SU-DHL-6 (cell line): ENCODE measurements around the gene RGPD8.
"Not testable (repeated sequence)": the region's sequence is repeated elsewhere in the genome, so short reads cannot be mapped to it uniquely, and the experiment has no call there.

ENCODE experiments used
- H2AFZ ChIP-seq: fragments of 200-600 bp; sonication (generic); 2 replicates; pipeline ENCODE4 v1.6.1; 2014; ENCODE audit warnings: low read depth, mild to moderate bottlenecking, moderate library complexity, mixed read lengths, antibody characterized with exemption, low read length; ENCODE audit not compliant: severe bottlenecking
- H3F3A ChIP-seq: fragments of 200-600 bp; shearing (Covaris generic); 2 replicates; pipeline ENCODE4 v1.6.0; 2016; ENCODE audit warnings: antibody characterized with exemption, mild to moderate bottlenecking; ENCODE audit not compliant: insufficient read depth
- H3K27ac ChIP-seq: fragments of 200-600 bp; sonication (generic); 2 replicates; pipeline ENCODE4 v1.5.1; 2016; ENCODE audit warnings: low read depth, mild to moderate bottlenecking, low read length, moderate library complexity, mixed read lengths
- H3K27me3 ChIP-seq: fragments of 200-600 bp; sonication (generic), shearing (Covaris generic); 2 replicates; pipeline ENCODE4 v1.6.0; 2014; ENCODE audit warnings: mild to moderate bottlenecking, low read length
- H3K36me3 ChIP-seq: fragments of 200-600 bp; sonication (generic); 2 replicates; pipeline ENCODE4 v1.6.1; 2014; ENCODE audit warnings: mild to moderate bottlenecking, low read length, mixed read lengths
- H3K4me2 ChIP-seq: fragments of 300-600, 200-600 bp; shearing (Covaris generic), sonication (generic); 2 replicates; pipeline ENCODE4 v1.6.0; 2014; ENCODE audit warnings: low read length, low read depth, mild to moderate bottlenecking; ENCODE audit not compliant: poor library complexity, severe bottlenecking
- H3K4me3 ChIP-seq: fragments of 200-600 bp; sonication (generic); 2 replicates; pipeline ENCODE4 v1.5.1; 2014; ENCODE audit warnings: antibody characterized with exemption, low read length, mild to moderate bottlenecking, mixed read lengths; ENCODE audit not compliant: insufficient read depth, poor library complexity, severe bottlenecking
- H3K79me2 ChIP-seq: fragments of 200-600 bp; sonication (generic); 2 replicates; pipeline ENCODE4 v1.6.1; 2014; ENCODE audit warnings: mild to moderate bottlenecking, low read length, moderate library complexity; ENCODE audit not compliant: insufficient read depth
- H3K9ac ChIP-seq: fragments of 200-600 bp; sonication (generic); 2 replicates; pipeline ENCODE4 v1.7.0; 2014; ENCODE audit warnings: mild to moderate bottlenecking, low read length
- H3K9me2 ChIP-seq: fragments of 200-600 bp; sonication (generic); replicated peaks from 2 replicates; pipeline ENCODE4 v1.6.1; 2014; ENCODE audit warnings: low read length; ENCODE audit not compliant: insufficient read depth
- H3K9me3 ChIP-seq: fragments of 200-600 bp; sonication (generic); 2 replicates; pipeline ENCODE4 v1.6.1; 2014; ENCODE audit warnings: low read length, mixed read lengths; ENCODE audit not compliant: insufficient read depth
- H4K20me1 ChIP-seq: fragments of 200-600 bp; sonication (generic); 2 replicates; pipeline ENCODE4 v1.6.1; 2014; ENCODE audit warnings: low read depth, mild to moderate bottlenecking, antibody characterized with exemption, low read length, moderate library complexity, mixed read lengths
- CTCF ChIP-seq: fragments of 200-600 bp; sonication (generic); IDR thresholded peaks from one replicate; pipeline ENCODE4 v1.5.1; 2017; ENCODE audit warnings: antibody characterized with exemption, mild to moderate bottlenecking, low read length, moderate library complexity; ENCODE audit not compliant: insufficient read depth, poor library complexity, severe bottlenecking
- EZH2phosphoT487 ChIP-seq: fragments of 200-600 bp; sonication (generic), shearing (Covaris generic); conservative IDR thresholded peaks from 2 replicates; pipeline ENCODE4 v1.6.1; 2018; ENCODE audit warnings: mild to moderate bottlenecking, antibody characterized with exemption, low read length, moderate library complexity, mixed read lengths

RGPD8 gene

GRCh38 chr2:112454586-112454985 lies 21.1 kb upstream of the RGPD8 start:
- Histone ChIP-seq H3F3A (no peaks in the 10 kb centered on the region), H3K4me2 (no peak overlapping the region), H3K79me2 (no peaks in the 10 kb centered on the region)

DNA sequence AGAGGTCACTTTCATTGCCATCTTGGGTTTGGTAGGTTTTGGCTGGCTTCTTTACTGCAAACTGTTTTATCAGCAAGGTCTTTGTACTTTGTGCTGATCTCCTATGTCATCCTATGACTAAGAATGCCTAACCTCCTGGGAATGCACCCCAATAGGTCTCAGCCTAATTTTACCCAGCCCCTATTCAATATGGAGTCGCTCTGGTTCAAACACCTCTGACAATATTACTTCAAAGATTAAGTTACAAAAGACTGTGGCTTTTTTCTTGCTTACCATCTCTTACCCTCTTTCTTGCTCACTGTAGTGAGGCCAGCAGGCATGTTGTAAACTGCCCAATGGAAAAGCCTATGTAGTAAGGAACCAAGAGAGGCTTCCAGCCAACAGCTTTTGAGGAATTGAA lies 17.9 kb upstream of the RGPD8 start:
- TF ChIP-seq EZH2phosphoT487 (no peak), CTCF (no peak)
- Histone ChIP-seq H2AFZ (no peak overlapping the region), H3K4me3 (no peak overlapping the region), H3F3A (no peaks in the 10 kb centered on the region), H3K27ac (no peak overlapping the region), H3K79me2 (no peaks in the 10 kb centered on the region), H3K9me3 (no peaks in the 10 kb centered on the region), H3K27me3 (no peaks in the 10 kb centered on the region), H3K9me2 (no peaks in the 10 kb centered on the region), H3K36me3 (no peaks in the 10 kb centered on the region), H3K9ac (no peak overlapping the region), H3K4me2 (no peak overlapping the region), H4K20me1 (no peaks in the 10 kb centered on the region)

More at GRCh38 chr2:112454586-112454985, 21.1 kb upstream of the RGPD8 start:
- H3K4me3 ChIP-seq, result no peak overlapping the region
- H3K9me3 ChIP-seq, result no peaks in the 10 kb centered on the region
- H3K36me3 ChIP-seq, result no peaks in the 10 kb centered on the region
- TF ChIP-seq CTCF (no peak), EZH2phosphoT487 (no peak)
- H3K9ac ChIP-seq, result no peak overlapping the region
- H2AFZ ChIP-seq, result no peak overlapping the region
- H3K27ac ChIP-seq, result no peak overlapping the region
- H4K20me1 ChIP-seq, result no peaks in the 10 kb centered on the region
- no peaks in the 10 kb centered on the region for H3K9me2 ChIP-seq
- no peaks in the 10 kb centered on the region for H3K27me3 ChIP-seq

GRCh38 chr2:112449854-112450253 lies 16.4 kb upstream of the RGPD8 start:
- Histone ChIP-seq H3K79me2 (no peaks in the 10 kb centered on the region), H3K27me3 (no peaks in the 10 kb centered on the region), H3K4me2 (no peak overlapping the region), H3K9me2 (no peaks in the 10 kb centered on the region), H3K36me3 (no peaks in the 10 kb centered on the region), H2AFZ (no peak overlapping the region), H3F3A (no peaks in the 10 kb centered on the region), H3K9ac (no peak overlapping the region), H3K27ac (no peak overlapping the region), H3K9me3 (no peaks in the 10 kb centered on the region), H3K4me3 (no peak overlapping the region), H4K20me1 (no peaks in the 10 kb centered on the region)
- TF ChIP-seq EZH2phosphoT487, result no peak
- TF ChIP-seq CTCF, result no peak

GRCh38 chr2:112444256-112444655 lies 10.8 kb upstream of the RGPD8 start:
- H3K79me2 ChIP-seq, H3K9me2 ChIP-seq, H2AFZ ChIP-seq, H3K9ac ChIP-seq, H3K9me3 ChIP-seq, H3K27me3 ChIP-seq, H3K36me3 ChIP-seq, H3K27ac ChIP-seq, H3K4me2 ChIP-seq, H3K4me3 ChIP-seq, H3F3A ChIP-seq, H4K20me1 ChIP-seq: not testable (repeated sequence)

DNA sequence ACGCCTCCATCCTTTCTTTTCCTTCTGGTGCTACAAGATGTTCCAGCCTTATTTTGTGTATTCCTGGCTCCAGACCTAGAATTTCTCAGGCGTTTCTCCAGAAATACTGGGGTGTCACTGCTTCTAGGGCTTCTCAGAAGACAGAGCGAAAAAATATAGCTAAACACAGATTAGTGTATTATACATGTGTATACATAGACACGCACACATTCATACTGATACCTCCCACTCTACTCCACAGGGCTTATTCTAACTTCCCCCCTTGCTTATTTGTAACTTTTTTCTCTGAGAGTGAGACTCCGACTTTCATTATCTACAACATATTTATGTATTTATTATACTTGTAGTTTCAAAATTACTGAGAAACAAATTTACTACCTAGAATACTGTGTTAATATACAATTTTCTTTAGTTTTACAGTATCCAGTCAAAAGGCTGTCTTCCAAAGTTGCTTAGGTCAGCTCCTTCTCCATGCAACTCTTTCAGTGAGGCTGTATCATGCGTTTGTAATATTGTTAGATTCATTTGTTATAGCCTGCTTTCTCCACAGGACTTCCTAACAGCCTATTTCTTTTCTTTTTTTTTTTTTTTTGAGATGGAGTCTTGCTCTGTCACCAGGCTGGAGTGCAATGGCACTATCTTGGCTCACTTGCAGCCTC lies 5.3 kb upstream of the RGPD8 start:
- H4K20me1 ChIP-seq, H3K79me2 ChIP-seq, H3F3A ChIP-seq, H3K9me3 ChIP-seq, H3K9ac ChIP-seq, H3K27me3 ChIP-seq, H3K36me3 ChIP-seq, H3K4me2 ChIP-seq, H2AFZ ChIP-seq, H3K9me2 ChIP-seq, H3K4me3 ChIP-seq, H3K27ac ChIP-seq: not testable (repeated sequence)

DNA sequence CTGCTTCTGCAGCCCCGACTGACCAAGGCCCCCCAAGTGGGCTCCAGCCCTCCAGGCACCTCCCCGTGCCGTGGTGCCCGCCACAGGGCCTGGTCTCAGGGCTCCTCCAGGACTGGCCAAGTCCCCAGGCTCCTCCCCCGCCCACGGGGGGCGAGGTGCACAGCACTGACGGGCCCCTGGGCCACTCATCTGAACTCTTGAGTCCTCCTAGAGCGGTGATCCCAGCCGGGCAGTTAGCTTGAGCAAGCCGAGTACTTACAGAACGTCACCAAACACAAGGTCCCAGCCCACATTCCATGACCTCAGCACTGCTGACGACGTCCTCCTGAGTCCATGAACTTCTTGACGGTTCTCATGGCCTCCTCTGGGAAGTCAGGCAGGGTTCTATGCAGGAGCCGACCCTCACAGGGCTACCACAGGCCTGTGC lies 4.0 kb upstream of the RGPD8 start:
- not testable (repeated sequence) for H3K27ac ChIP-seq, H2AFZ ChIP-seq, H3K9me3 ChIP-seq, H3K4me2 ChIP-seq, H3K4me3 ChIP-seq, H3K36me3 ChIP-seq, H3K9ac ChIP-seq, H3K9me2 ChIP-seq, H3K79me2 ChIP-seq, H3K27me3 ChIP-seq, H3F3A ChIP-seq, H4K20me1 ChIP-seq
